Activated T-cell treated with anti-CD3 and anti-CD28 coated beads, Interleukin-2, amount 50 U/mL, for 4 hours (primary cell): ENCODE data around the gene FCHSD2. TPM values are rescaled to one million over a fixed set of nuclear protein-coding genes. Genes with fewer than 3 reads are reported as not detected.
"Not testable (repeated sequence)": the region's sequence is repeated elsewhere in the genome, so short reads cannot be mapped to it uniquely, and the experiment has no call there.

Experiments used
- ATAC-seq, 2 donors: fragments of 200-7000 bp; cut with Tn5 transposase; one replicate each; pipeline ENCODE4 v1.10.0; 2021
- DNase-seq: peaks from one replicate; pipeline ENCODE4 v3.0.0-alpha.2; 2020
- H3K27me3 Mint-ChIP-seq: one replicate; pipeline ENCODE4 v1.8.0; 2021; ENCODE audit warnings: low read depth, mixed read lengths
- H3K36me3 Mint-ChIP-seq: one replicate; pipeline ENCODE4 v1.8.0; 2022; ENCODE audit warnings: mixed read lengths; ENCODE audit not compliant: insufficient read depth
- H3K4me1 Mint-ChIP-seq: one replicate; pipeline ENCODE4 v1.8.0; 2021; ENCODE audit warnings: low read depth, mixed read lengths
- H3K4me3 Mint-ChIP-seq: one replicate; pipeline ENCODE4 v1.8.0; 2021; ENCODE audit warnings: mild to moderate bottlenecking, moderate library complexity, mixed read lengths
- H3K9me3 Mint-ChIP-seq: one replicate; pipeline ENCODE4 v1.8.0; 2021; ENCODE audit warnings: mixed read lengths
- total RNA-seq, 3 donors: library from RNA; stranded (reverse); gene quantifications; one replicate each; pipeline ENCODE4 v1.2.1, GENCODE V29; 2021

FCHSD2 gene
- total RNA-seq, 3 donors from 2014 or later, result 16.3 to 25.0 (median 20.3) TPM

- Mint-ChIP-seq H3K9me3 (peaks cover 13% of the 10 kb centered on the region), H3K36me3 (peaks cover 35% of the 10 kb centered on the region)
- ATAC-seq, H3K4me3 Mint-ChIP-seq, H3K27me3 Mint-ChIP-seq, DNase-seq, H3K4me1 Mint-ChIP-seq: not testable (repeated sequence)
Measured at GRCh38 chr11:72909558-72910388, 232.3 kb downstream of the FCHSD2 start.

GRCh38 chr11:72908032-72908676 lies 234.0 kb downstream of the FCHSD2 start:
- no peak for ATAC-seq
- H3K4me1 Mint-ChIP-seq, result no peaks in the 10 kb centered on the region
- no peaks in the 10 kb centered on the region for H3K27me3 Mint-ChIP-seq
- DNase-seq, result no peak
- peaks cover 32% of the 10 kb centered on the region for H3K36me3 Mint-ChIP-seq
- H3K9me3 Mint-ChIP-seq, result peaks cover 13% of the 10 kb centered on the region
- no peak overlapping the region for H3K4me3 Mint-ChIP-seq

- H3K4me1 Mint-ChIP-seq, result no peaks in the 10 kb centered on the region
- H3K27me3 Mint-ChIP-seq, result no peaks in the 10 kb centered on the region
- DNase-seq (no peak), ATAC-seq (no peak)
- peaks cover 21% of the 10 kb centered on the region for H3K36me3 Mint-ChIP-seq
- H3K4me3 Mint-ChIP-seq, result no peak overlapping the region
- H3K9me3 Mint-ChIP-seq, result peaks cover 6% of the 10 kb centered on the region
Measured at GRCh38 chr11:72904016-72904415, 238.1 kb downstream of the FCHSD2 start.

- Mint-ChIP-seq H3K36me3 (peaks cover 10% of the 10 kb centered on the region), H3K9me3 (no peaks in the 10 kb centered on the region), H3K27me3 (no peaks in the 10 kb centered on the region), H3K4me1 (no peaks in the 10 kb centered on the region), H3K4me3 (no peak overlapping the region)
- DNase-seq (no peak), ATAC-seq (no peak)
Measured at GRCh38 chr11:72901374-72901773, 240.7 kb downstream of the FCHSD2 start.

- DNase-seq (no peak), ATAC-seq (no peak)
- no peaks in the 10 kb centered on the region for H3K4me1 Mint-ChIP-seq
Measured at GRCh38 chr11:72900013-72900412, 242.1 kb downstream of the FCHSD2 start.

GRCh38 chr11:72899238-72899637 lies 242.9 kb downstream of the FCHSD2 start:
- Mint-ChIP-seq H3K4me1 (no peaks in the 10 kb centered on the region), H3K27me3 (no peaks in the 10 kb centered on the region)

More at GRCh38 chr11:72900013-72900412, 242.1 kb downstream of the FCHSD2 start:
- H3K9me3 Mint-ChIP-seq, result no peaks in the 10 kb centered on the region
- H3K36me3 Mint-ChIP-seq, result peaks cover 7% of the 10 kb centered on the region
- H3K4me3 Mint-ChIP-seq, result no peak overlapping the region
- no peaks in the 10 kb centered on the region for H3K27me3 Mint-ChIP-seq

GRCh38 chr11:72897506-72897905 lies 244.6 kb downstream of the FCHSD2 start:
- no peak overlapping the region for H3K4me3 Mint-ChIP-seq
- no peaks in the 10 kb centered on the region for H3K4me1 Mint-ChIP-seq
- ATAC-seq (no peak), DNase-seq (no peak)
- no peaks in the 10 kb centered on the region for H3K27me3 Mint-ChIP-seq
- H3K9me3 Mint-ChIP-seq, result no peaks in the 10 kb centered on the region
- peaks cover 7% of the 10 kb centered on the region for H3K36me3 Mint-ChIP-seq

More at GRCh38 chr11:72899238-72899637, 242.9 kb downstream of the FCHSD2 start:
- peaks cover 7% of the 10 kb centered on the region for H3K36me3 Mint-ChIP-seq
- no peak for ATAC-seq
- H3K4me3 Mint-ChIP-seq, result no peak overlapping the region
- H3K9me3 Mint-ChIP-seq, result no peaks in the 10 kb centered on the region
- DNase-seq, result no peak

- no peak for ATAC-seq
- H3K27me3 Mint-ChIP-seq, result no peaks in the 10 kb centered on the region
- H3K4me1 Mint-ChIP-seq, result no peaks in the 10 kb centered on the region
- DNase-seq, result no peak
- H3K4me3 Mint-ChIP-seq, result no peak overlapping the region
- no peaks in the 10 kb centered on the region for H3K9me3 Mint-ChIP-seq
- peaks cover 6% of the 10 kb centered on the region for H3K36me3 Mint-ChIP-seq
Measured at GRCh38 chr11:72896431-72896830, 245.7 kb downstream of the FCHSD2 start.

- H3K4me3 Mint-ChIP-seq, result no peak overlapping the region
- peaks cover 18% of the 10 kb centered on the region for H3K36me3 Mint-ChIP-seq
- H3K27me3 Mint-ChIP-seq, result no peaks in the 10 kb centered on the region
- H3K4me1 Mint-ChIP-seq, result peaks cover 1% of the 10 kb centered on the region
- ATAC-seq (no peak), DNase-seq (no peak)
- H3K9me3 Mint-ChIP-seq, result no peaks in the 10 kb centered on the region
Measured at GRCh38 chr11:72890881-72891280, 251.2 kb downstream of the FCHSD2 start.

- H3K4me3 Mint-ChIP-seq, result no peak overlapping the region
- H3K9me3 Mint-ChIP-seq, result peaks cover under 1% of the 10 kb centered on the region
- peaks cover 1% of the 10 kb centered on the region for H3K4me1 Mint-ChIP-seq
- H3K27me3 Mint-ChIP-seq, result no peaks in the 10 kb centered on the region
- DNase-seq (no peak), ATAC-seq (no peak)
- H3K36me3 Mint-ChIP-seq, result peaks cover 29% of the 10 kb centered on the region
Measured at GRCh38 chr11:72886619-72887018, 255.5 kb downstream of the FCHSD2 start.

- DNase-seq, result no peak
- H3K9me3 Mint-ChIP-seq, result peaks cover 4% of the 10 kb centered on the region
- no peak for ATAC-seq
- peaks cover 1% of the 10 kb centered on the region for H3K4me1 Mint-ChIP-seq
- H3K36me3 Mint-ChIP-seq, result peaks cover 36% of the 10 kb centered on the region
- no peaks in the 10 kb centered on the region for H3K27me3 Mint-ChIP-seq
- no peak overlapping the region for H3K4me3 Mint-ChIP-seq
Measured at GRCh38 chr11:72885749-72886609, 256.1 kb downstream of the FCHSD2 start.

- Mint-ChIP-seq H3K36me3 (peaks cover 22% of the 10 kb centered on the region), H3K4me3 (no peak overlapping the region), H3K4me1 (peaks cover 2% of the 10 kb centered on the region), H3K9me3 (peaks cover 6% of the 10 kb centered on the region), H3K27me3 (no peaks in the 10 kb centered on the region)
- DNase-seq (no peak), ATAC-seq (no peak)
Measured at GRCh38 chr11:72876147-72876546, 266.0 kb downstream of the FCHSD2 start.

- H3K9me3 Mint-ChIP-seq, result peaks cover 6% of the 10 kb centered on the region
- H3K4me1 Mint-ChIP-seq, result peaks cover 5% of the 10 kb centered on the region
- DNase-seq, result no peak
- H3K4me3 Mint-ChIP-seq, result no peak overlapping the region
- H3K27me3 Mint-ChIP-seq, result no peaks in the 10 kb centered on the region
- no peak for ATAC-seq
- peaks cover 18% of the 10 kb centered on the region for H3K36me3 Mint-ChIP-seq
Measured at GRCh38 chr11:72875736-72876135, 266.4 kb downstream of the FCHSD2 start.

GRCh38 chr11:72872012-72872411 lies 270.1 kb downstream of the FCHSD2 start:
- H3K4me1 Mint-ChIP-seq, result peaks cover 14% of the 10 kb centered on the region
- DNase-seq (no peak), ATAC-seq (no peak)
- no peaks in the 10 kb centered on the region for H3K27me3 Mint-ChIP-seq
- H3K4me3 Mint-ChIP-seq, result no peak overlapping the region
- H3K9me3 Mint-ChIP-seq, result no peaks in the 10 kb centered on the region
- peaks cover 19% of the 10 kb centered on the region for H3K36me3 Mint-ChIP-seq
